ENCODE data around the gene MAB21L3. TPM values are rescaled to one million over a fixed set of nuclear protein-coding genes. Genes with fewer than 3 reads are reported as not detected.

Gene MAB21L3
- total RNA-seq, 6 experiments from 2014 or later = 0.09 to 7.2 (median 1.1) TPM

DNA sequence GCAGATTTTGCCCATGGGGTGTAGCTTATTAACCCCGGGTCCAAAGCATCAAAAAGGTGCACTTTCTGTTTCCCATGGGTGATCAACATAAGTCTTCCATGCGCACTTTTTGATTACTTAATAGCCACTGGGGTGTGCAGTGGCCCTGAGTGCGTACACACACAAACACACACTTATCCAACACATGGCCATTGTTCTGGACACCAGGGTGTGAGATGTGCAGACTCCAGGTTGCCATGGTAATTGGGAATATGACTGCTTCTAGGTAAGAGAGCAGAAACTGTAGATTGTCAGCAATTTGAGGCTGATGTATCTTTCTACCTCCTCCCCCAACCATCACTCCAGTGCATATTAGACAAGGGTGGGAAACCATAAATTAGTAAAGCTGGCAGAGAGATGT is 68.8 kb downstream of the MAB21L3 start:
- Histone ChIP-seq H3K36me3 (no peaks in the 10 kb centered on the region), H3K27me3 (no peaks in the 10 kb centered on the region), H3K4me3 (no peak overlapping the region), H3K9me3 (no peaks in the 10 kb centered on the region), H3K4me1 (peaks cover 0 to 4% (median 0%) of the 10 kb centered on the region in 4 donors), H3K27ac (no peak overlapping the region)
- DNase-seq (no peak), ATAC-seq (no peak)
- 88% methylated on average over 3 of the region's 3 CpGs for WGBS (ENCODE audit: insufficient coverage, low coverage, low lambda C conversion rate, missing lambda C conversion rate)
- TF ChIP-seq, protein P1, sequence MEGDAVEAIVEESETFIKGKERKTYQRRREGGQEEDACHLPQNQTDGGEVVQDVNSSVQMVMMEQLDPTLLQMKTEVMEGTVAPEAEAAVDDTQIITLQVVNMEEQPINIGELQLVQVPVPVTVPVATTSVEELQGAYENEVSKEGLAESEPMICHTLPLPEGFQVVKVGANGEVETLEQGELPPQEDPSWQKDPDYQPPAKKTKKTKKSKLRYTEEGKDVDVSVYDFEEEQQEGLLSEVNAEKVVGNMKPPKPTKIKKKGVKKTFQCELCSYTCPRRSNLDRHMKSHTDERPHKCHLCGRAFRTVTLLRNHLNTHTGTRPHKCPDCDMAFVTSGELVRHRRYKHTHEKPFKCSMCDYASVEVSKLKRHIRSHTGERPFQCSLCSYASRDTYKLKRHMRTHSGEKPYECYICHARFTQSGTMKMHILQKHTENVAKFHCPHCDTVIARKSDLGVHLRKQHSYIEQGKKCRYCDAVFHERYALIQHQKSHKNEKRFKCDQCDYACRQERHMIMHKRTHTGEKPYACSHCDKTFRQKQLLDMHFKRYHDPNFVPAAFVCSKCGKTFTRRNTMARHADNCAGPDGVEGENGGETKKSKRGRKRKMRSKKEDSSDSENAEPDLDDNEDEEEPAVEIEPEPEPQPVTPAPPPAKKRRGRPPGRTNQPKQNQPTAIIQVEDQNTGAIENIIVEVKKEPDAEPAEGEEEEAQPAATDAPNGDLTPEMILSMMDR (IDR thresholded peaks at IDR 0.05) = no peak
- no peak for TF ChIP-seq POLR2A (IDR thresholded peaks at IDR 0.05)
- intact Hi-C loops (cut with DNase I) = no loop called here

DNA sequence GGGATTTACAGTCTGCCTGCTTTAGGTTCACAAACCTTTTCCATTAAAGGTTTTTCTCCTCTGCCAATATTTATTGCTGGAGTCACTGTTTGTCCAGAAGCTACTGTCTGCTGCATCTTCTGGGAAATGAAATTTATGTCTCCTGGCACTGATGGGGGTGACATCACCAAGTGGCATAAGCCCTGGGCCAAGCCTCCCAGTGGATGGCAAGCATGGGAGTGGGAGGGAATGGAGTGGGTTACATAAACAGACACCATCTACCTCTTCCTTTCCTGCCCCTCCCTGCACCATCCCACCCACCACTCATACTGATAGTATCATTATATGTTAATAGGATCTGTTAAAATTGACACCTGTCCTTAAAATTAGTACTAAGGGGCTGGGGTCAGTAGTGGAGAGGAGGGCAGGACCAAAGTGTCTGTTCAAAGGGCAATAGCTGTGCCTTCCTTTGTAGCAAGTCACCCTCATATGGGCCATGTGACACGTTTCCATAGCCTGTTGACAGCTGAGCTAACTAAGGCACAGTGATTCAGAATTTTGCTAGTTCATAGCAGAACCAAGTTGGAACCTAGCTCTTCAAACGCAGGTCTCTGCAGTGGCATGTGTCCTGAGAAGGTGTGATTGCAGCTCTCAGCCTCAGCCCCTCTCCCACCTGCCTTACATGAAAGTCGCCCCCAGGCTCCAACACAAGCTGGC is 71.0 kb downstream of the MAB21L3 start:
- WGBS (ENCODE audit: insufficient coverage, low coverage, low lambda C conversion rate, missing lambda C conversion rate) = 96% methylated on average over 3 of the region's 3 CpGs
- Histone ChIP-seq H3K27me3 (no peaks in the 10 kb centered on the region), H3K27ac (no peak overlapping the region), H3K36me3 (no peaks in the 10 kb centered on the region), H3K4me1 (peaks cover 0 to 4% (median 0%) of the 10 kb centered on the region in 4 donors), H3K4me3 (no peak overlapping the region), H3K9me3 (no peaks in the 10 kb centered on the region)
- intact Hi-C loops (cut with DNase I) = no loop called here
- TF ChIP-seq, protein P1 (IDR thresholded peaks at IDR 0.05) = no peak
- no peak for ATAC-seq
- DNase-seq = no peak

Other genes with a start within 250 kb of the MAB21L3 start
- 1 to 10 TPM in 3 of 6 experiments, under 1 TPM in 3; 0.11 to 6.8 (median 2.3) TPM for gene SLC22A15, start 134.9 kb upstream of the MAB21L3 start, total RNA-seq